GM12874 (cell line): ENCODE measurements around the gene CD19.

ENCODE experiments used
- TF ChIP-seq, protein P1 (sequence below): IDR thresholded peaks from 2 replicates; pipeline ENCODE4 v1.5.1; 2011; ENCODE audit warnings: low read depth, mild to moderate bottlenecking, control low read depth, low read length, moderate library complexity; ENCODE audit not compliant: insufficient read depth

Gene CD19

DNA sequence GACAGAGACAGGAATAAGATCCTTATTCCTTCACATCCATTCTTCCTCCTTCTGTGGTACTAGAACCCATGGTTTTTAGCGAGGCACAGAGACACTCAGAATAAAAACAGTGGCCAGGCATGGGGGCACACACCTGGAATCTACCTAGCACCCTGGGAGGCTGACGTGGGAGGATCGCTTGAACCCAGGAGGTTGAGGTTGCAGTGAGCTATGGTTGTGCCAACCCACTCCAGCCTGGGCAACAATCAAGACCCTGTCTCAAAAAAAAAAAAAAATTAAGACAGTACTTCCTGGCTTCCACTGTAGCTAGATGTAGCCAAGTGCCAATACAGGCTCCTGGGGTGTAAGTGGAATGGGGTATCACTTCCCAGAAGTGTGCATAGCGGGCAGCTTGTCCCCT lies 35.4 kb downstream of the CD19 start:
- TF ChIP-seq, protein P1, sequence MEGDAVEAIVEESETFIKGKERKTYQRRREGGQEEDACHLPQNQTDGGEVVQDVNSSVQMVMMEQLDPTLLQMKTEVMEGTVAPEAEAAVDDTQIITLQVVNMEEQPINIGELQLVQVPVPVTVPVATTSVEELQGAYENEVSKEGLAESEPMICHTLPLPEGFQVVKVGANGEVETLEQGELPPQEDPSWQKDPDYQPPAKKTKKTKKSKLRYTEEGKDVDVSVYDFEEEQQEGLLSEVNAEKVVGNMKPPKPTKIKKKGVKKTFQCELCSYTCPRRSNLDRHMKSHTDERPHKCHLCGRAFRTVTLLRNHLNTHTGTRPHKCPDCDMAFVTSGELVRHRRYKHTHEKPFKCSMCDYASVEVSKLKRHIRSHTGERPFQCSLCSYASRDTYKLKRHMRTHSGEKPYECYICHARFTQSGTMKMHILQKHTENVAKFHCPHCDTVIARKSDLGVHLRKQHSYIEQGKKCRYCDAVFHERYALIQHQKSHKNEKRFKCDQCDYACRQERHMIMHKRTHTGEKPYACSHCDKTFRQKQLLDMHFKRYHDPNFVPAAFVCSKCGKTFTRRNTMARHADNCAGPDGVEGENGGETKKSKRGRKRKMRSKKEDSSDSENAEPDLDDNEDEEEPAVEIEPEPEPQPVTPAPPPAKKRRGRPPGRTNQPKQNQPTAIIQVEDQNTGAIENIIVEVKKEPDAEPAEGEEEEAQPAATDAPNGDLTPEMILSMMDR, result no peak

DNA sequence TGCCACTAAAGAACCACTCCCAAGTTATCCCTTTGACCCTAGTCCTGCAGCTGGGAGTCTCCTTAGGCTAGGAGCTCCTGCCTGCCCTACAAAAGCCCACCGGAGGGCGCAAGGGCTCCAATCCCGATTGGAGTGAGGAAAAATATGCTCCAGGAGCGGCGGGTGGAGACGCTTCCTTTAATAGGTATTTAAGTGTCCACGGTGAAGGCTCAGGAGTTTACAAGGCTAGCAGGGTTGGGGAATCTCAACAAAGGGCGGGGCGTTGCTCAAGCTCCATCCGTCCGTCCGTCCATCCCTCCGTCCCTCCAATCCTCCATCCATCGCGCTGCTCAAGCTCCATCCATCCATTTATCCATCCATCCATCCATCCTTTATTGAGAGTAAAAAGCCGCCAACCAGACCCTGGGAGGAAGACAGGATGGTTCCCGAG lies 42.3 kb downstream of the CD19 start:
- TF ChIP-seq, protein P1, result peak; percentile 59

DNA sequence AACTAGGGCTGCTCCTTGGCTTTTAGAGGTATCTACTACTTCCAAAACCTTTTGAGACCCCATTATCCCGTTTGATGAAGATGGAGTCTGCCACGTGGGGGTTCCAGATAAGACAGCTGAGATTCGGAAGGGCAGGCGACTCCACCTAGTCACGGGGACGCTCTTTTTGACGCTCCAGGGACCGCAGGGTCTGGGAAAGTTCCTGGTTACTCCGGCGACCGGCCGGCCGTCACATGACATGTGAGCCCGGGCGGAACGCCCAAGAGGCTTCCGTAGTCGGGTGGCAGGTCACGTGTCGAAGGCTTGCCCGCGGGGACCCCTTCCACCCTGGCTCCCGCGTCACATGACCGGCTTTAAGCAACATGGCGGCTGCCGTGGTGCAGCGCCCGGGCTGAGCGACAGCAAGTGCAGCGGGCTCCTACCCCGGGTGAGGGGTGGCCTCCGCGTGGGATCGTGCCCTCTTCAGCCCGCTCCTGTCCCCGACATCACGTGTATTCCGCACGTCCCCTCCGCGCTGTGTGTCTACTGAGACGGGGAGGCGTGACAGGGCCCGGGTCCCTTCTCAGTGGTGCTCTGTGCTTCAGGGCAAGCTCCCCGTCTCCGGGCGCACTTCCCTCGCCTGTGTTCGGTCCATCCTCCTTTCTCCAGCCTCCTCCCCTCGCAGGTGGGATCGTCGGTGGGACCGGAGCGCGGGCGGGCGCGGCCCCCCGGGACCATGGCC lies 42.8 kb downstream of the CD19 start, which contains the start of gene SPNS1:
SPNS1 (plus strand) TSS at position 342 of the 721 bp plus-strand sequence; CDS start at position 716, 374 bp downstream.
- TF ChIP-seq, protein P1, result no peak

DNA sequence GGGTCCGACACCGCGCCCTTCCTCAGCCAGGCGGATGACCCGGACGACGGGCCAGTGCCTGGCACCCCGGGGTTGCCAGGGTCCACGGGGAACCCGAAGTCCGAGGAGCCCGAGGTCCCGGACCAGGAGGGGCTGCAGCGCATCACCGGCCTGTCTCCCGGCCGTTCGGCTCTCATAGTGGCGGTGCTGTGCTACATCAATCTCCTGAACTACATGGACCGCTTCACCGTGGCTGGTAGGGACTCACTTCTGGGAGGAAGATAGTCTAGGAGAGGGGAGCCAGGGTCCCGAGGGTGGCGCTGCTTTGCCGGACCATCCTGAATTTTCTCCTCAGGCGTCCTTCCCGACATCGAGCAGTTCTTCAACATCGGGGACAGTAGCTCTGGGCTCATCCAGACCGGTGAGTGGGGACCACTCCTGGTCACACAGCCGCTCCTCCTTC lies 43.4 kb downstream of the CD19 start:
- TF ChIP-seq, protein P1, result no peak

DNA sequence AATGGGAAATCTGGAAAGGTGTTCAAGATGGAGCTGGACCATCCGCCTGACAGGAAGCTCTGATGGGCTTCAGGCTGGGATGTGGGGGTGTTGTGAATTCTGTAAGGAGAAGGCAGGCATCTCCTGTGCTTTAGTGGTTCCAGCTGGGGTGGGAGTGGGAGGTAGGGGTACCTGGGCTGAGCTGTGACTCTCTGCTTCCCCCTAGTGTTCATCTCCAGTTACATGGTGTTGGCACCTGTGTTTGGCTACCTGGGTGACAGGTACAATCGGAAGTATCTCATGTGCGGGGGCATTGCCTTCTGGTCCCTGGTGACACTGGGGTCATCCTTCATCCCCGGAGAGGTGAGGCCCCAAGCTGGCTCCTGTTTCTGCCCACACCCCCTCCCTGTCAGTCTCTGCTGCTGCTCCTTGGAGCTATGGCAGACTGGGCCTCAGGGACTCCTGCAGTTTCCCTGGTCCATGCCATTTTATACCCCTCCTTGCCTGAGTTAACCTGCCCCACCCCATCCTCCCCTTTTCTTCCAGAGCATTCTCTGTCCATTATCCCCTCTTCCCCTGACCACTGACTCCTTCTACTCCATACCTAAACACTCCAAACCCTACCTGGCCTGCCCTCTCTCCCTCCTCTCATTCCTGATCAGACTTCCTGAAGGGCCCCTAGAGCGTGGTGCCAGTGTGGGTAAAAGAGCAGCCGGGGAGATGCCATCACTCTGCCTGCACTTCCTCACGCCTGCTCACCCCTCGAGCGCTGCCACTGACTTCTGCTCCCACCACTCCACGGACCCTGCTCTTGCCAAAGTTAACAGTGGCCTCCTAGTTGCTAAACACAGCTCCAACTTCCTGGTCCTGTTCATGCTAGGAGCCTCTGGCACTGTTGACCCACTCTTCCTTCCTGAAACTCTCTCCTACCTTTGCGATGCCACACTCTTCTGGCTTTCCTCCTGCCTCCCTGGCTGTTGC lies 46.2 kb downstream of the CD19 start:
- TF ChIP-seq, protein P1, result peak; percentile 78

DNA sequence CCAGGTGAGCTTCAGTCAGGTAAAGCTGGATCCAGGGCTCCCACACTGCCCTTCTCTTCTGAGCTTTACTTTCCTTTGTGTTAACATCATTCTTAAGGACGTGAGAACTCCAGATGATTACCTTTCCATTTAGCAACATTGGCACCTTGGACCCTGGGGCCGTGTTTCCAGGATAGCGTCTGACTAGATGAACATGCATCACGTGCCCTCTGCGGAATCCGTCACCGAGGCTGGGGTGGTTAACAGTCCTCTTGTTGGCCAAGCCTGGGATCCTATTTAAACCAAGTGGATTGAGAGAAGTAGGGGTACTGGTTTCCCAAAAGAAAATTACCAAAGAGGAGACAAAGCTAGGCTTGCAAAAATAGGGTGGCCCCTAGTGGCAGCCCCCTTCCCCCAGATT lies 49.2 kb downstream of the CD19 start:
- TF ChIP-seq, protein P1, result no peak

DNA sequence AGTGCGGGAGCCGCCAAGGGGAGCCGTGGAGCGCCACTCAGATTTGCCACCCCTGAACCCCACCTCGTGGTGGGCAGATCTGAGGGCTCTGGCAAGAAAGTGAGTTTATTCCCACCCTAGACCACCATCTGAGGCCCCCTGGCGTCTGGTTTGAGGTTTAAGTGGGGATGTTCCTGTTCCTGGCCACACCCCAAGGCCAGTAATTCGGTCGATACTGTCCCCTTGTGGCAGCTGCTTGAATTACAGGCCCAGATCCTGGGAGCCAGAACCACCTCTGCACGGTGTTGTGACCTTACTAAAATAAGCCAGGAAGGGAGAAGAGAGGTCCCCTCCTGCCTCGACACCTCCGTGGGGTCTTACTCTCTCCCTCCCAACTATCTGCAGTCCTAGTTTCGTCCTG lies 49.7 kb downstream of the CD19 start:
- TF ChIP-seq, protein P1, result peak; percentile 85
